ENCODE measurements around the gene RESF1.
"Not testable (repeated sequence)": the region's sequence is repeated elsewhere in the genome, so short reads cannot be mapped to it uniquely, and the experiment has no call there.

The RESF1 gene

DNA sequence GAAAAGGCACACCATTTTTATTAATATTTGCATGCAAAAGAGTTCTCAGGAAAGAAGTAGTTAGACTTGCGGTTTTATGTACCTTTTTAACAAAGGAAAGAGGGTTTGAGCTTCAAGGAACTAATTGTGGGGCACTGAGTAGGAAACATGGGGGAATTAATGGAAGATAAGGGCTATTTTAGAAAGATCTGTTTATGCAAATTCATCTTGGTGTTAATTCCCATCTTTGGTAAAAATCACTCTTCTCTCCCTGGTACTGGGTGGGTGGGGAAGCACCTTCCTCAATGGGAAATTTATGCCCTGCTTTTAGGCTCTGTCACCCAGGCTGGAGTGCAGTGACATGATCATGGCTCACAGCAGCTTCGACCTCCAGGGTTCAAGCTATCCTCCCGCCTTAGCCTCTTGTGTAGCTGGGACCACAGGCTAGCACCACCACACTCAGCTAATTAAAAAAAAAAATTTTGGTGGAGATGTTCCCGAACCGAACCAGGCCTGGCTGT lies 30.1 kb upstream of the RESF1 start:
- TF ChIP-seq, protein P1, sequence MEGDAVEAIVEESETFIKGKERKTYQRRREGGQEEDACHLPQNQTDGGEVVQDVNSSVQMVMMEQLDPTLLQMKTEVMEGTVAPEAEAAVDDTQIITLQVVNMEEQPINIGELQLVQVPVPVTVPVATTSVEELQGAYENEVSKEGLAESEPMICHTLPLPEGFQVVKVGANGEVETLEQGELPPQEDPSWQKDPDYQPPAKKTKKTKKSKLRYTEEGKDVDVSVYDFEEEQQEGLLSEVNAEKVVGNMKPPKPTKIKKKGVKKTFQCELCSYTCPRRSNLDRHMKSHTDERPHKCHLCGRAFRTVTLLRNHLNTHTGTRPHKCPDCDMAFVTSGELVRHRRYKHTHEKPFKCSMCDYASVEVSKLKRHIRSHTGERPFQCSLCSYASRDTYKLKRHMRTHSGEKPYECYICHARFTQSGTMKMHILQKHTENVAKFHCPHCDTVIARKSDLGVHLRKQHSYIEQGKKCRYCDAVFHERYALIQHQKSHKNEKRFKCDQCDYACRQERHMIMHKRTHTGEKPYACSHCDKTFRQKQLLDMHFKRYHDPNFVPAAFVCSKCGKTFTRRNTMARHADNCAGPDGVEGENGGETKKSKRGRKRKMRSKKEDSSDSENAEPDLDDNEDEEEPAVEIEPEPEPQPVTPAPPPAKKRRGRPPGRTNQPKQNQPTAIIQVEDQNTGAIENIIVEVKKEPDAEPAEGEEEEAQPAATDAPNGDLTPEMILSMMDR (IDR thresholded peaks at IDR 0.05) = no peak
- no peak for TF ChIP-seq ZFX (IDR thresholded peaks at IDR 0.05; ENCODE audit: borderline replicate concordance)
- no peak overlapping the region for H3K27ac ChIP-seq

DNA sequence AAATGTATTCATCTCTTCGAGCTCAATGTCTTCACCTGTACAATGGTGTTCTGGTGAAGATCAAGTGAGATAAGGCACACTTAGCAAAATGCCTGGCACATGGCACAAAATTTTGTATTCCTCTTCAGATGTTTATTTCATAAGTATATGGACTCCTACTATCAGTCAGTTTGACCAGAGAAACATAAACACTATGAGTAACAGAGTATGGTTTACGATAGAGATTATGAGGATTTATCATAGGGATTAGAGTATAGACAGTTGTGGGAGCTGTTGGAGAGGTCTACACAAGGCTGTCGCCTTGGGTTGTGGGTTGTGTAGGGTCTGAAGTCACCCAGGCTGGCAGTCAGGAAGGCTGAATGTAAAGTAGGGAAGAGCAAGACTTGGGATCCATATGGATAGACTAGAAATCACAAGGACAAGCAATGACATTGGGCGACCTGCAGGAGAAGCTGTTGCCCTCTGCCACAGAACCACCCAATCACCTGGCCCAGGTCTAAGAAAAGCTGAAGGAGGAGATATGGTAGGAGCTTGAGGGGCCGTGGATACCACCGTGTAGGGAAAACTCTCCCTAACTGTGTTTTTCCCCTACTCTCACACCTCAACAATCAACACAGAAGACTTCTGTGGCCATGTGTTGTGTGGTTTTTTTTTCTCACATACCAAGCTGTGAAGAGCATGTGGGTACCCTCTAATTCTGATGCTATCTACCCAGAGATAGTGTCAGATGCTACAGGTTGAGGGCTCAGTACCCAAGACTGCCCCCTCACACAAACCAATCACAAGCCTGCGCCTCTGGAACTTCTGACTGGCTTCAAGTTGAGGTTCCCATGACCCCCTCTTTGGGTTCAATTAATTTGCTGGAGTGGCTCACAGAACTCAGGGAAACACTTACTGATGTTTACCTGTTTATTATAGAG lies 27.2 kb upstream of the RESF1 start:
- TF ChIP-seq, protein P1 (IDR thresholded peaks at IDR 0.05) = no peak
- no peak for TF ChIP-seq ZFX (IDR thresholded peaks at IDR 0.05; ENCODE audit: borderline replicate concordance)
- no peak overlapping the region for H3K27ac ChIP-seq

DNA sequence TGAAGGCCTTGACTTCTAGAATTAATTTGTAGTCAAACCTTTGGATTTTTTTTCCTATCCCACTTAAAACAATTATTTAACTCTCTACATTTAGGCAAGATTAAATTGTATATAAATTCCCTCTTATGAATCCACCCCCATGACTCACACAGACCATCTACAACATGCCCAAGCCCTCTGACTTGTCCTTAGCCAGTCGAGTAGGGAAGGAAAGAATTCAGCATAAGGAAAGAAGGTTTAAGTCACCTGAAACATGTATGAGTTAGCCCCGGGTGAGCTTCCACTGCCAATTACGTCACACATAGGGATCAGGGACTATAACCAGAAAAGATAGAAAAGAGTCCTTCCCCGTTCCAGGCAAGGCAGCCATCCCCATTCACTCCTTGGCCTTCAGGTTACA lies 14.9 kb upstream of the RESF1 start:
- H3K27ac ChIP-seq = no peak overlapping the region
- no peak for TF ChIP-seq ZFX (IDR thresholded peaks at IDR 0.05; ENCODE audit: borderline replicate concordance)
- TF ChIP-seq, protein P1 (IDR thresholded peaks at IDR 0.05) = no peak

DNA sequence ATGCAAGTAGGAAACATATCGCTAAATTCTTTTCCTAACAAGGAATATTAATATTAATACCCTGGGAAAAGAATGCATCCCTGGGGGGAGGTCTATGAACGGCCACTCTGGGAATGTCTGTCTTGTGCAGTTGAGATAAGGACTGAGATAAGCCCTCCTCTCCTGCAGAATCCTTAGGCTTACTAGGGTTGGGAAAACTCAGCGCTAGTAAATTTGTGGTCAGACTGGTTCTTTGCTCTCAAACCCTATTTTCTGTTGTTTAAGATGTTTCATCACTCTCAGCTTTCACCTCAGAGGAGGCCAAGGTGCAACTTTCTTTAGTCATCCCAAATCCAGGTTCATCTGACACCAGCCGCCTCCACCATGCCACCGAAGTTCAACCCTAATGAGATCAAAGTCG lies 11.2 kb upstream of the RESF1 start:
- no peak for TF ChIP-seq ZFX (IDR thresholded peaks at IDR 0.05; ENCODE audit: borderline replicate concordance)

DNA sequence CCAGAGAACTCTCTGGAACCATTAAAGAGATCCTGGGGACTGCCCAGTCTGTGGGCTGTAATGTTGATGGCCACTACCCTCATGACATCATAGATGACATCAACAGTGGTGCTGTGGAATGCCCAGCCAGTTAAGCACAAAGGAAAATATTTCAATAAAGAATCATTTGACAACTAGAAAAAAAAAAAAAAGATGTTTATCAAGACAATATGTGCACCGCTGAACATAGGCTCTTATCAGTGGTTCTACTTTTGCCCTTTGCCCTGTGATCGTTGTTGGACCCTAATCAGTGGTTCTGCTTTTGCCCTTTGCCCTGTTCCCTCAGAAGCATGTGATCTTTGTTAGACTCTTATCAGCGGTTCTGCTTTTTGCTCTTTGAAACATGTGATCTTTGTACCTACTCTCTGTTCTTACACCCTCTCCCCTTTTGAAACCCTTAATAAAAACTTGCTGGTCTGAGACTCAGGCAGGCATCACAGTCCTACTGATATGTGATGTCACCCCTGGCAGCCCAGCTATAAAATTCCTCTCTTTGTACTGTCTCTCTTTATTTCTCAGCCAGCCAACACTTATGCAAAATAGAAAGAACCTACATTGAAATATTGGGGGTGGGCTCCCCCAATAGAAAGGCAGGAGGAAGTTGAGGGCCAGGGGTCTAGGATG lies 10.4 kb upstream of the RESF1 start:
- not testable (repeated sequence) for H3K27ac ChIP-seq

More for the DNA sequence above, 11.2 kb upstream of the RESF1 start:
- no peak overlapping the region for H3K27ac ChIP-seq

DNA sequence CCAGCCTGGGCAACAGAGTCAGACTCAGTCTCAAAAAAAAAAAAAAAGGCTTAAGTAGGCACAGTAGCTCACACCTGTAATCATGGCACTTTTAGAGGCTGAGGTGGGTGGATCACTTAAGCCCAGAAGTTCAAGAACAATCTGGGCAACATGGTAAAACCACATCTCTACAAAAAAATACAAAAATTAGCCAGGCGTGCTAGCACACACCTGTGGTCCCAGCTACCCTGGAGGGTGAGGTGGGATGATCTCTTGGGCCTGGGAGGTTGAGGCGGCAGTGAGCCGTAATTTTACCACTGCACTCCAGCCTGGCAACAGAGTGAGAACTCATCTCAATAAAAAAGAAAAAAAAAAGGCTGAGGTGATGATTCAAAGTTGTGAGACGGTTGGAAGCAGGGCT lies 9.1 kb upstream of the RESF1 start:
- no peak for TF ChIP-seq ZFX (IDR thresholded peaks at IDR 0.05; ENCODE audit: borderline replicate concordance)
- TF ChIP-seq, protein P1 (IDR thresholded peaks at IDR 0.05) = no peak

DNA sequence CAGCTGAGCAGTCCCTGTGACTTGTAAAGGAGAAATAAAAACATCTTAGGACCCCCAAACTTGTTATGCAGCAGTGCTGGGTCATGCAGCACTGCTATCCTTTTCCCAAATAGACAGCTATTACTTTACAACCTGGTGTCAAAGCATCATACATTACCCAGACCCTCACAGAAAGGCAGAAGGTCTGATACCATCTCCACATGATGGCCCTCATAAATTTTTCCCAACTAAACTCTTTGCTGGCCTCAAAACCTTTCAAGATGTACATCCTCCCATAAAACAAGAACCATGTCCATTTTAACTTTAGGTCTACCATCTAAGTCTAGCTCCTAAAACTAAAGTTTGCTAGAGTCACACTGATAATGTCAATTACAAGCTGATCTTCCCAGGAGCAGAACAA lies 8.7 kb upstream of the RESF1 start:
- H3K27ac ChIP-seq = no peak overlapping the region
- TF ChIP-seq, protein P1 (IDR thresholded peaks at IDR 0.05) = no peak

More for the DNA sequence above, 9.1 kb upstream of the RESF1 start:
- no peak overlapping the region for H3K27ac ChIP-seq

DNA sequence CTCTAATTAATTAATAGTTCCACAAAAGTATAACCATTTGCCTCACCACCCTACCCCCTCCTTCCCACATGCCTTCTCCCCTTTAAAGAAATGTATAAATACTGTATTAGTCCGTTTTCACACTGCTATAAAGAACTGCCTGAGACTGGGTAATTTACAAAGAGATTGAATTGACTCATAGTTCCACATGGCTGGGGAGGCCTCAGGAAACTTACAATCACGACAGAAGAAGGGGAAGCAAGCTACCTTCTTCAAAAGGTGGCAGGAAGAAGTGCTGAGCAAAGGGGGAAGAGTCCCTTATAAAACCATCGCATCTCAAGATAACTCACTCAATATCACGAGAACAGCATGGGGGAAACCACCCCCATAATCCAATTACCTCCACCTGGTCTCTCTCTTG lies 8.2 kb upstream of the RESF1 start:
- TF ChIP-seq, protein P1 (IDR thresholded peaks at IDR 0.05) = no peak
- TF ChIP-seq ZFX (IDR thresholded peaks at IDR 0.05; ENCODE audit: borderline replicate concordance) = no peak
- no peak overlapping the region for H3K27ac ChIP-seq
